NK-92 (cell line): ENCODE measurements around the gene RAD51D.
"Not testable (repeated sequence)": the region's sequence is repeated elsewhere in the genome, so short reads cannot be mapped to it uniquely, and the experiment has no call there.

ENCODE experiments used
- DNase-seq: peaks from one replicate; lab custom pipeline; 2025; ENCODE audit not compliant: unreplicated experiment; lab: John Stamatoyannopoulos, UW

The RAD51D gene

GRCh38 chr17:35094902-35095301 is 24.8 kb downstream of the RAD51D start:
- no peak for DNase-seq

DNA sequence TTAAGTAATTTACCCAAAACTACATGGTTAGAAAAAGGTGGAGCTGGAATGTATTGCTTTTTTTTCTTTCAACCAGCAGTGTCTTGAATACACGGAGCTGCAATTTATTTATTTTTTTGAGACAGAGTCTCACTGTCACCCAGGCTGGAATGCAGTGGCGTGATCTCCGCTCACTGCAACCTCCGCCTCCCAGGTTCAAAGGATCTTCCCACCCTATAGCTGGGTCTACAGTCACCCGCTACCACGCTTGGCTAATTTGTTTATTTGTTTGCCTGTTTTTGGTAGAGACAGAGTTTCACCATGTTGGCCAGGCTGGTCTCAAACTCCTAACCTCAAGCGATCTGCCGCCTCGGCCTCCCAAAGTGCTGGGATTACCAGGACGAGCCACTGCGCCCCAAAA is 29.0 kb downstream of the RAD51D start:
- not testable (repeated sequence) for DNase-seq

- no peak for DNase-seq
Measured at GRCh38 chr17:35089586-35090296, 29.9 kb downstream of the RAD51D start.

DNA sequence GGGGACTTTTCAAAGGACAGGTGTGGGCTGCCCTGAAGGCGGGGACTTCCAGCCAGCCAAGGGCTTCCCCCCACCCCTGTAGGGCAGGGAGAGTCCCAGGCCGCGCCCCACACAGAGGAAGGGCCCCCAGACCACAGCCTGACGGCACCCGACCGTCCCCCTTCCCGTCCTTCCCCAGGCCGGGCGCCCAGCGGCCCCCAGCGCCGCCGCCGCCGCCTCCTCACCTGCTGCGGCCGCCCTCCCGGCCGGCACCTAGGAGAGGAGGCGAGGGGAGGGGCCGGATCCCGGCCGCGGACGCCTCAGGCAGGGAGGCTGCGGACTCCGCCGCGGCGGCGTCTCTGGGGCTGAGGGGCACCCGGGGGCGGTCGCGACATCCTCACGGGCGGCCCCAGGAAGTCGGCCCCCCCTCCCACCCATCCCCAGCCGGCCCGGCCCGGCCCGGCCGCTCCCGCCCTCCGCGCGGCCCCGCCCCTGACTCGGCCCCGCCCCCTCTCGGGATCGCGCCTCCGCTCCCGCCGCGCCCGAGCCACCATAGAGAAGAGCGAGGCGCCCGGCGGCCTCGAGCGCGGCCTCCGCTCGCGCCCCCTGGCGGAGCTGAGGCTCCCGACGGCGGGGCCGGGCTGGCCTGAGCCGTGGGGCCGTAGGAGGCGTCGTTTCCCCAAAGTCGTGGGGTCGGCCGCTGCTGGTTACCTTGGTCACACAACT is 30.6 kb downstream of the RAD51D start:
- no peak for DNase-seq

GRCh38 chr17:35088356-35088880 is 31.2 kb downstream of the RAD51D start:
- DNase-seq = no peak

DNA sequence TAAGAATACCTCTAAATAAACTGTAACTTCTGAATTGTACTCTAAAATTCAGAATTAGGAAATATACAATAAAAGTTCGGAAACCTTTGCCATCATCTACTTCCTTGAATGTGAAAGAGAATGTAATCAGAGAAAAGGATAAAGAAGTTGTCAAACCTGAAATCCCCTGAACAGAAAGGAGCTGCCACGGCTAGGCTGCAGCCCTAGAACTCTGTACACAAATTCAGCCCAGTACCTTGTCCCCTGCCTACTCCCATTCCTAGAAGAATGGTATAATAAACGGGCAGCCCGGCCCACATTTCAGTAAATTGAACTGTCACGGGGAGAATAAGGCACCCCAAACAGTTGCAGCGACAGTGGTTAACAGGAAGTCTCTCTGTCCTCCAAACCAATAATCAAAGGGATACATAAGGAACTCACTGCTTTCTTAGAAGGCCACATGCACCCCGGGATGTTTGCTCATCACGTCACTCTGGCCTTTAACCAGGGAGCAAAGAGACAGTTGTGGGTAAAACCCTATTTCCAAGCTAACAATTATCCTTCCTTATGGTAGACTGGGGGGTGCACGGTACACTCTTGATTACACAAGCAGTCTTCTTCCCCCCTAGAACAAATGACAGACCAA is 31.8 kb downstream of the RAD51D start:
- DNase-seq = no peak

DNA sequence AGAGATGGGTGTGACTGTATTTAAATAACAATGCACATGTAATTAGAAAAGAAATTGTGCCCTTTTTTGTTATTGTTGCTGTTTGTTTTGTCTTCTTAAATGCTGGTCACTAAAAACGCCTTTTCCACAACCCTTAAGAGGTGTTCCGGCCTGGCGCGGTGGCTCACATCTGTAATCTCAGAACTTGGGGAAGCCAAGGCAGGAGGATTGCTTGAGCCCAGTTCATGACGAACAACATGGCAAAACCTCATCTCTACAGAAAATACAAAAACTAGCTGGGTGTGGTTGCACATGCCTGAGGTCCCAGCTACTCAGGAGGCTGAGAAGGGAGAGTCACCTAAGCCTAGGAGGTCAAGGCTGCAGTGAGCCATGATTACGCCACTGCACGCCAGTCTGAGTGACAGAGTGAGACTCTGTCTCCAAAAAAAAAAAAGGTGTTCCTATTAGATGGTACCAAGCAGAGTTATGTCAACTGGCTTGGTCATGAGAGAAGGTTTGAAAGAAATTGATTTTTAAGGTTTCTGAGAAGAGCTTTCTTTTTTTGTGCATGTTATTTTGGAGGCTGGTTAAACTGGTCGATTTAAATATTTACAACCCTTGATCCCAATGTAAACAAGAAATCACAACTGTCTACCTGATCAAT is 32.6 kb downstream of the RAD51D start:
- no peak for DNase-seq

DNA sequence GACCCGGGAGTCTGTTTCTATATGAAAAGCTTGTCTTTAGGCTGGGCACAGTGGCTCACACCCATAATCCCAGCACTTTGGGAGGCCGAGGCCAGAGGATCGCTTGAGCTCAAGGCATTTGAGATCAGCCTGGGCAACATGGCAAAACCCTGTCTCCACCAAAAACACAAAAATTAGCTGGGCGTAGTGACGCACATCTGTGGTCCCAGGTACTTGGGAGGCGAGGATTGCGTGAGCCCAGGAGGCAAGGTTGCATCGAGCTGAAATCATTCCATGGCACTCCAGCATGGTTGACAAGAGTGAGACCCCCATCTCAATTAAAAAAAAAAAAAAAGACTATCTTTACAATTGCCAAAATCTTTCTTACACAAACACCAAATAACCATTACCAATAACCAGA is 33.5 kb downstream of the RAD51D start:
- no peak for DNase-seq

DNA sequence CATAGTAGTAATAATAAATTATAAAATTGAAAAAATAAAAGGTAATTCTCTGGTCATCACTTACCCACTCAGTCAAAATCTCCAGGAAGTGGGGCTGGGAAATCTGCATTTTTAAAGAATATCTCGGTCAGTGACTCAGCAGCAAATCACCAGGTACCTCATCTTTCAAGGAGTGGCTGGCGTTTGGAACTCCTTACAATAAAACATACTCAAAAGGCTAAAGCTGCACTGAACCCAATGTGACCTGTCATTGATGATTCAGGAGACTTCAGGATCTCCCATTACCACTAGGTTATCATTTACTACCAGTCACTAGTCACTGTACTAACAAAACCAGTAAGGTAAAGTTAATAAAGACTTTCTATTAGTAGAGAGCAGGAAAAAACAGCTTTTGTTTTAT is 34.7 kb downstream of the RAD51D start:
- no peak for DNase-seq

DNA sequence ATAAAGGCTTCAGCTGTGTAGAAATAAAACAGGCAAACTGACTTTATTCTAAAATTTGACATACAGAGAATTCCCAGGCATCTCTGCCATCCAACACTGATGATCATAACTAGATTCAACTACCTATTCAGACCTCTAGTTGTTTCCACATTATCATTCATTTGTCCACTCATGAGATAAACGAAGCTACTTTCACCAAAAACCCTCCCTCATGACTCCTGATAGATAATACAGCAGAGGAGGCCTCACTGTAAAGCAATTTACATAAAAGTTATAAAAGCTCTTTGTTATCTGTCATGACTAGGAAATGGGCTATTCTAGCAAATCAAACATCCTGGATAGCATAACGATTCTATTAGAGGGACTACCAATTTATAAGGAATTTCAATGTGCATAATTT is 36.6 kb downstream of the RAD51D start:
- no peak for DNase-seq

DNA sequence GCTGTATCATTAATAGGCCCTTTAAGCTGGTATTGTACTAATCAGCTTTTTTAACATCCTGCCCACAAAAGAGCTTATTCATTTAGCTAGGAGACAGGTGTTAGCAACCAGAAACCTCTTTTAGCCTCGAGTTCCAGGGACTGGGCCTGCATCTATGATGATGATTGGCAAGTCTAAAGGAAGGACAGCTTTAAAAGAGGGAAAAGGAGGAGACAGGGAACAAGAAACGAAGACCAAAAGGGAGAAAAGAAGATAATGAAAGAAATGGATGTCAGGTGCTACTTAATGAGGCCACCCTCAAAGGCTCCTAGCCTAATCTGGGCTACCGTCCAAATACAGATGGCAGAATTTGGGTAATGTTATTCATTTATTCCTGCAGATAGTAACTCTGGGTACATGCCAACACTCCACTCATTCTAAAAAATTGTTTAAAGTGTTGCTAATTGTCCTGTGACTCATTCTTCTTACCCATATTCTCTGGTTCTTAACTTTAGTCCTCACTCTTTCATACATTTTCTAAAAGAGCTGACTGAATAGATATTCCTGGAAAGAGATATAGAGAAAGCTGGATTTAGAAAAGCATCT is 37.5 kb downstream of the RAD51D start:
- DNase-seq = no peak

GRCh38 chr17:35081638-35082037 is 38.0 kb downstream of the RAD51D start:
- DNase-seq = no peak

- DNase-seq = no peak
Measured at GRCh38 chr17:35080536-35080935, 39.1 kb downstream of the RAD51D start.

DNA sequence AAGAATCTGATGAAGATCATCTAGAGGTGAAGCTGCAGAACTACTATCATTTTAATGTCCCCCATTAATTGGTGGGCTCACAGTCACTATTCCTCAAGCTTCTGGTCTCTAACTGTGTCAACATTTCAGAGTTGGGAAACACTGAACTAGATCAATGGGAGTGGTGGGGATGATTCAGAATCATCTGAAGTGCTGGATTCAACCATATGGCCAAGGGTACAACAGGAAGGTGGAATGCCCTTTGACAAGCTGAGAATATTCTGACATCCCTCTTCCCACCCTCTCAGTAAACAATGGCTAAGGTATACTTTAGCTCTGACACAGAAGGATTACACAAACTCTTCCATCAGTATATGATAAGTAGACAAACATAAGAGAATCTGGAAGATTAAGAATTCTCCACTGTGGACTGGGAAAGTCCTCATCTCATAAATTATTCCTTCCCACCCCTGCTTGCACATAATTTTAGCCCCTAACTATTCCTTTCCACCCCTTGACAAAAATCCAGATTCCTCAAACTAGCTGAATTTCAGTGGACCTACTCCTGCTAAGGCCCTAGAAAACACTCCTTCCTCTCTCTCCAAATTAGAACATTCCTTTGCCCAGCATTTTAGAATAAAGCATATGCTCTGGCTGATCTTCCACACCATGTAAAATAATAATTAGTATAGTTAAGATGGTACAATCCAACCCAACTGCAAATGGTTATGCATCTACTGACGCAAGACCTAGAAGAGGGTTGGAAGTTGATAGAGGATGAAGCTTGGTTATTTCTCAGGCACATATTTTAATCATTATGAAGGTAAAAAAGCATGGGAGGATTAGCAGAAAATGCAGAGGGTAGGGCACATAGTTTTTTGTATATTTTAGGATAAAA is 39.9 kb downstream of the RAD51D start:
- DNase-seq = no peak

DNA sequence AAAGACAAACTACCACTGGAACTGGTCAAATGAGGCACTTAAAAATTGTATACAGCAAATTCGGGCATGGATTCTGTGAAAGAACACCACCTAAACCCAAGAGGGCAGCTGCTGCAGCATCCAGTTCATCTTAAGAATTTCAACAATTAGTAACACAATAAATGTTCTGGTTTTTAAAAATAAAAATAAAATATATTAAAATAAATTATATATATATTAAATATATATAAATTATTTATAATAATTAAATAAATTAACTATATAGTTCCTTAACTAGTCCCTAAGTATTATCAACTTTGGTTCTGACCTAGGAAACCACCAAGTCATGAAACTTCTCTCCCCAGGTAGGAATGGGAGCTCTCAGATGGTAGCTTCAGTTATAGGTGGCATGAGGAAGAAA is 42.8 kb downstream of the RAD51D start:
- no peak for DNase-seq

GRCh38 chr17:35074711-35075707 is 44.7 kb downstream of the RAD51D start:
- DNase-seq = no peak

GRCh38 chr17:35073991-35074627 is 45.6 kb downstream of the RAD51D start:
- no peak for DNase-seq

DNA sequence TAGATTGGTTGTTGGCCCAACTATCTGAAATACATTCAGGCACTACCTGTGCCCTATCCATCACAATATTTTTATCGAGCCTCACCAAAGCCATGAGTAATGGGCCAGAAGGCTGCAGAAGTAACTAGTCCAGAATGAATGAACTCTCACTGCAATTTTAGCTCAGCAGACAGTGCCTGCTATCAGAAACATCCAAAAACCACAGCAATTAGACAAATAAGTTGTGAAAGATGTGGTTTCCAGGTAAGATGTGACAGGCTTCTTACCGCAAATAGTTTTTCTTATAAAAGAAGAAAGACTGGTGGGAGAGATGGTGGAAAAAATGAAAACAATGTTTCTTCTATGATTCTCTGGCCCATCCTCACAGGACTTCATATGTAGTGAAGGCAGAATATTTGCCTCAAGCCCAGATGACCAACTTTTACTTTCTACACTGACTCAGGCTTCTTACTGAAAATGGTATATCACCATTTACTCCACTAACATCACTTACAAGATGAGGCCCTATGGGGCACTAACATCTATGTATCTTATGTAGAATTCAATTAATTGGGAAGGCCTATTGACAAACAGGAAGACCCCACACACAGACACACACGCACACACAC is 46.4 kb downstream of the RAD51D start:
- no peak for DNase-seq
